HEK293 (cell line): ENCODE measurements around the gene HIVEP2.

Experiments
- BCL11B ChIP-seq: fragments of 450-650 bp; formaldehyde crosslinking; IDR thresholded peaks from 2 replicates; pipeline ENCODE4 v1.5.1; 2016; ENCODE audit warnings: low read depth, missing biosample characterization, missing genetic modification characterization
- EGR2 ChIP-seq: fragments of 450-650 bp; formaldehyde crosslinking; IDR thresholded peaks from 2 replicates; pipeline ENCODE4 v1.5.1; 2016; ENCODE audit warnings: low read depth, missing biosample characterization, missing genetic modification characterization
- KLF16 ChIP-seq: fragments of 450-650 bp; formaldehyde crosslinking; IDR thresholded peaks from 2 replicates; pipeline ENCODE4 v1.5.1; 2017; ENCODE audit warnings: missing biosample characterization, missing genetic modification characterization
- PATZ1 ChIP-seq: fragments of 450-650 bp; formaldehyde crosslinking; IDR thresholded peaks from 2 replicates; pipeline ENCODE4 v1.5.1; 2016; ENCODE audit warnings: missing biosample characterization, missing genetic modification characterization
- RBAK ChIP-seq: fragments of 450-650 bp; formaldehyde crosslinking; IDR thresholded peaks from 2 replicates; pipeline ENCODE4 v1.5.1; 2016; ENCODE audit warnings: missing biosample characterization, missing genetic modification characterization
- SP3 ChIP-seq: fragments of 450-650 bp; formaldehyde crosslinking; IDR thresholded peaks from 2 replicates; pipeline ENCODE4 v1.5.1; 2016; ENCODE audit warnings: missing biosample characterization, missing genetic modification characterization
- TCF7L2 ChIP-seq: IDR thresholded peaks from 2 replicates; pipeline ENCODE4 v1.6.1; 2011; ENCODE audit warnings: low read depth, mild to moderate bottlenecking, inconsistent platforms, low read length, moderate library complexity, borderline replicate concordance
- TSHZ1 ChIP-seq: fragments of 450-650 bp; formaldehyde crosslinking; IDR thresholded peaks from 2 replicates; pipeline ENCODE4 v1.5.1; 2016; ENCODE audit warnings: missing biosample characterization, missing genetic modification characterization, borderline replicate concordance
- WT1 ChIP-seq: fragments of 450-650 bp; formaldehyde crosslinking; IDR thresholded peaks from 2 replicates; pipeline ENCODE4 v1.5.1; 2016; ENCODE audit warnings: missing biosample characterization, missing genetic modification characterization
- ZBTB6 ChIP-seq: fragments of 450-650 bp; formaldehyde crosslinking; IDR thresholded peaks from 2 replicates; pipeline ENCODE4 v1.5.1; 2017; ENCODE audit warnings: missing biosample characterization, missing genetic modification characterization
- ZEB2 ChIP-seq: fragments of 450-650 bp; formaldehyde crosslinking; IDR thresholded peaks from 2 replicates; pipeline ENCODE4 v1.5.1; 2016; ENCODE audit warnings: missing biosample characterization, missing genetic modification characterization
- ZNF114 ChIP-seq: fragments of 450-650 bp; formaldehyde crosslinking; IDR thresholded peaks from 2 replicates; pipeline ENCODE4 v1.5.0; 2017; ENCODE audit warnings: missing biosample characterization, missing genetic modification characterization
- ZNF24 ChIP-seq: fragments of 450-650 bp; formaldehyde crosslinking; IDR thresholded peaks from 2 replicates; pipeline ENCODE4 v1.5.1; 2016; ENCODE audit warnings: missing biosample characterization, missing genetic modification characterization
- ZNF311 ChIP-seq: fragments of 450-650 bp; formaldehyde crosslinking; IDR thresholded peaks from 2 replicates; pipeline ENCODE4 v1.5.1; 2017; ENCODE audit warnings: missing biosample characterization, missing genetic modification characterization, borderline replicate concordance
- ZNF341 ChIP-seq: fragments of 450-650 bp; formaldehyde crosslinking; IDR thresholded peaks from 2 replicates; pipeline ENCODE4; 2016; ENCODE audit warnings: low read depth, missing biosample characterization, missing genetic modification characterization
- ZNF366 ChIP-seq: fragments of 450-650 bp; formaldehyde crosslinking; conservative IDR thresholded peaks from 2 replicates; pipeline ENCODE4 v1.5.1; 2016; ENCODE audit warnings: missing biosample characterization, missing genetic modification characterization
- ZNF501 ChIP-seq: fragments of 450-650 bp; formaldehyde crosslinking; IDR thresholded peaks from 2 replicates; pipeline ENCODE4 v1.5.1; 2016; ENCODE audit warnings: missing biosample characterization, missing genetic modification characterization
- ZNF561 ChIP-seq: fragments of 450-650 bp; IDR thresholded peaks from 2 replicates; pipeline ENCODE4 v1.5.1; 2018; ENCODE audit warnings: missing biosample characterization, missing genetic modification characterization, borderline replicate concordance
- TF ChIP-seq, protein P1 (sequence below): fragments of 450-650 bp; IDR thresholded peaks from 2 replicates; pipeline ENCODE4 v1.5.1; 2018; ENCODE audit warnings: missing biosample characterization, mild to moderate bottlenecking, missing genetic modification characterization
- TF ChIP-seq, protein P2 (sequence below): fragments of 450-650 bp; formaldehyde crosslinking; conservative IDR thresholded peaks from 2 replicates; pipeline ENCODE4 v1.5.1; 2016; ENCODE audit warnings: low read depth, missing biosample characterization, missing genetic modification characterization
- TF ChIP-seq, protein P3 (sequence below): fragments of 450-650 bp; formaldehyde crosslinking; IDR thresholded peaks from 2 replicates; pipeline ENCODE4 v1.5.1; 2016; ENCODE audit warnings: missing biosample characterization, missing genetic modification characterization

The HIVEP2 gene

GRCh38 chr6:142885182-142885867 lies 59.7 kb downstream of the HIVEP2 start (continued):
- TF ChIP-seq TSHZ1, result peak; percentile 98
- TF ChIP-seq ZEB2, result peak; percentile 94
- no peak for TF ChIP-seq ZNF114 (tag by site-specific recombination)
- peak; percentile 91 for TF ChIP-seq ZNF366 (tag by site-specific recombination)
- TF ChIP-seq WT1 (tag by site-specific recombination), result peak; percentile 94
- TF ChIP-seq ZNF561 (tag by site-specific recombination), result peak; percentile 91
- peak; percentile 84 for TF ChIP-seq PATZ1 (tag by site-specific recombination)
- no peak for TF ChIP-seq ZBTB6 (tag by site-specific recombination)
- peak; percentile 81 for TF ChIP-seq SP3 (tag by site-specific recombination)
- 0 out of 2 replicates have a peak, but pooled peaks have one; percentile 24 for TF ChIP-seq TCF7L2
- peak; percentile 75 for TF ChIP-seq BCL11B
- peak; percentile 96 for TF ChIP-seq ZNF24 (tag by site-specific recombination)
- no peak for TF ChIP-seq EGR2 (tag by site-specific recombination)
- no peak for TF ChIP-seq RBAK (tag by site-specific recombination)
- TF ChIP-seq, protein P1, sequence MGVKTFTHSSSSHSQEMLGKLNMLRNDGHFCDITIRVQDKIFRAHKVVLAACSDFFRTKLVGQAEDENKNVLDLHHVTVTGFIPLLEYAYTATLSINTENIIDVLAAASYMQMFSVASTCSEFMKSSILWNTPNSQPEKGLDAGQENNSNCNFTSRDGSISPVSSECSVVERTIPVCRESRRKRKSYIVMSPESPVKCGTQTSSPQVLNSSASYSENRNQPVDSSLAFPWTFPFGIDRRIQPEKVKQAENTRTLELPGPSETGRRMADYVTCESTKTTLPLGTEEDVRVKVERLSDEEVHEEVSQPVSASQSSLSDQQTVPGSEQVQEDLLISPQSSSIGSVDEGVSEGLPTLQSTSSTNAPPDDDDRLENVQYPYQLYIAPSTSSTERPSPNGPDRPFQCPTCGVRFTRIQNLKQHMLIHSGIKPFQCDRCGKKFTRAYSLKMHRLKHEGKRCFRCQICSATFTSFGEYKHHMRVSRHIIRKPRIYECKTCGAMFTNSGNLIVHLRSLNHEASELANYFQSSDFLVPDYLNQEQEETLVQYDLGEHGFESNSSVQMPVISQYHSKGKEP (tag by site-specific recombination), result peak; percentile 32; the same call in 1 of the 2 replicates
- peak; percentile 95 for TF ChIP-seq ZNF341 (tag by site-specific recombination)
- TF ChIP-seq KLF16 (tag by site-specific recombination), result peak; percentile 47; the same call in 1 of the 2 replicates
- TF ChIP-seq, protein P2, sequence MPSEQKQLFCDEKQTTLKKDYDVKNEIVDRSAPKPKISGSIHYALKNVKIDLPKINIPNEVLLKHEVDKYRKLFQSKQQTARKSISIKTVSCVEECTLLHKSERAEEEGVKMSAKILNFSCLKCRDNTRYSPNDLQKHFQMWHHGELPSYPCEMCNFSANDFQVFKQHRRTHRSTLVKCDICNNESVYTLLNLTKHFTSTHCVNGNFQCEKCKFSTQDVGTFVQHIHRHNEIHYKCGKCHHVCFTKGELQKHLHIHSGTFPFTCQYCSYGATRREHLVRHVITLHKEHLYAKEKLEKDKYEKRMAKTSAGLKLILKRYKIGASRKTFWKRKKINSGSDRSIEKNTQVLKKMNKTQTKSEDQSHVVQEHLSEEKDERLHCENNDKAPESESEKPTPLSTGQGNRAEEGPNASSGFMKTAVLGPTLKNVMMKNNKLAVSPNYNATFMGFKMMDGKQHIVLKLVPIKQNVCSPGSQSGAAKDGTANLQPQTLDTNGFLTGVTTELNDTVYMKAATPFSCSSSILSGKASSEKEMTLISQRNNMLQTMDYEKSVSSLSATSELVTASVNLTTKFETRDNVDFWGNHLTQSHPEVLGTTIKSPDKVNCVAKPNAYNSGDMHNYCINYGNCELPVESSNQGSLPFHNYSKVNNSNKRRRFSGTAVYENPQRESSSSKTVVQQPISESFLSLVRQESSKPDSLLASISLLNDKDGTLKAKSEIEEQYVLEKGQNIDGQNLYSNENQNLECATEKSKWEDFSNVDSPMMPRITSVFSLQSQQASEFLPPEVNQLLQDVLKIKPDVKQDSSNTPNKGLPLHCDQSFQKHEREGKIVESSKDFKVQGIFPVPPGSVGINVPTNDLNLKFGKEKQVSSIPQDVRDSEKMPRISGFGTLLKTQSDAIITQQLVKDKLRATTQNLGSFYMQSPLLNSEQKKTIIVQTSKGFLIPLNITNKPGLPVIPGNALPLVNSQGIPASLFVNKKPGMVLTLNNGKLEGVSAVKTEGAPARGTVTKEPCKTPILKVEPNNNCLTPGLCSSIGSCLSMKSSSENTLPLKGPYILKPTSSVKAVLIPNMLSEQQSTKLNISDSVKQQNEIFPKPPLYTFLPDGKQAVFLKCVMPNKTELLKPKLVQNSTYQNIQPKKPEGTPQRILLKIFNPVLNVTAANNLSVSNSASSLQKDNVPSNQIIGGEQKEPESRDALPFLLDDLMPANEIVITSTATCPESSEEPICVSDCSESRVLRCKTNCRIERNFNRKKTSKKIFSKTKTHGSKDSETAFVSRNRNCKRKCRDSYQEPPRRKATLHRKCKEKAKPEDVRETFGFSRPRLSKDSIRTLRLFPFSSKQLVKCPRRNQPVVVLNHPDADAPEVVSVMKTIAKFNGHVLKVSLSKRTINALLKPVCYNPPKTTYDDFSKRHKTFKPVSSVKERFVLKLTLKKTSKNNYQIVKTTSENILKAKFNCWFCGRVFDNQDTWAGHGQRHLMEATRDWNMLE (tag by site-specific recombination), result no peak; the same call in 1 of the 2 replicates
- peak; percentile 80 for TF ChIP-seq ZNF501 (tag by site-specific recombination)
- TF ChIP-seq ZNF311 (tag by site-specific recombination), result no peak
- TF ChIP-seq, protein P3, sequence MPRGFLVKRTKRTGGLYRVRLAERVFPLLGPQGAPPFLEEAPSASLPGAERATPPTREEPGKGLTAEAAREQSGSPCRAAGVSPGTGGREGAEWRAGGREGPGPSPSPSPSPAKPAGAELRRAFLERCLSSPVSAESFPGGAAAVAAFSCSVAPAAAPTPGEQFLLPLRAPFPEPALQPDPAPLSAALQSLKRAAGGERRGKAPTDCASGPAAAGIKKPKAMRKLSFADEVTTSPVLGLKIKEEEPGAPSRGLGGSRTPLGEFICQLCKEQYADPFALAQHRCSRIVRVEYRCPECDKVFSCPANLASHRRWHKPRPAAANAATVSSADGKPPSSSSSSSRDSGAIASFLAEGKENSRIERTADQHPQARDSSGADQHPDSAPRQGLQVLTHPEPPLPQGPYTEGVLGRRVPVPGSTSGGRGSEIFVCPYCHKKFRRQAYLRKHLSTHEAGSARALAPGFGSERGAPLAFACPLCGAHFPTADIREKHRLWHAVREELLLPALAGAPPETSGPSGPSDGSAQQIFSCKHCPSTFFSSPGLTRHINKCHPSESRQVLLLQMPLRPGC, result peak; percentile 99
